ENCODE measurements around the gene ZNF750.

DNA sequence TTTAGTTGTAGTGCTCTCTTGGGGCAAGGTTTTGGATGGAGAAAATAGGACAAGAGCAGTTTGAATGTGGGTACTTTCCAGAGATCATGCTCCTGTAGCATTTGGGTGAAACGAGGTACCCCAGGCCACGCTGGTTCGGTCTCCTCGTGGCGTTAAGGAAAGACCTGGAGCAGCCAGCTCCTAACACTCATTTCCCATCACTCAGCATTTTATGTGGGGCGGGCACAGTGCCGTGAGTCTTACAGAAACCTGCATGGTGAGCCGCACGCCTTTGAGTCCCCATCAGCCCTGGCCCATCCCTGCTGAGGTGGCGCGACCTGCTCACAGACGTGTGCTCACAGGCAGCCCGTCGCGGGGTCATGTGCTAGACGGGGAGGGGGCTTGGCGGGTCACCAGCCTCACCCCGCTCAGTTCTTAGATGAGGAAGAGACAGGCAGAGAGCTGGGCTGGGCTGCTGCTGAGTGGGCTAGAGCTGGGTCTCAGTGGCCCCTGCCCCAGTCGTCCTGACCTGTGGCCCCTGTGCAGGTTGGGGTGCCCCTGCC is 50.7 kb downstream of the ZNF750 start:
- TF ChIP-seq GATA2 (IDR thresholded peaks at IDR 0.05; ENCODE audit: low read depth, low read length), result no peak
- no peak for TF ChIP-seq GATA3 (IDR thresholded peaks at IDR 0.05; ENCODE audit: low read depth, low read length)

Measured in SH-SY5Y (cell line).